NT2/D1 (cell line): ENCODE measurements around the gene MCM7.

Source experiments
- SUZ12 ChIP-seq: IDR thresholded peaks from 2 replicates; pipeline ENCODE4 v1.6.1; 2011; ENCODE audit not compliant: insufficient read length, insufficient read depth; ENCODE audit errors: extremely low read depth
- YY1 ChIP-seq: IDR thresholded peaks from 2 replicates; pipeline ENCODE4 v1.6.1; 2011; ENCODE audit not compliant: insufficient read length, insufficient read depth

- no peak for TF ChIP-seq YY1
- TF ChIP-seq SUZ12 = no peak
These were observed 56.5 kb downstream of the MCM7 start for GRCh38 chr7:100044718-100045117.
